CD14-positive monocyte (primary cell): Measurements from ENCODE around the gene TSEN34. TPM values are rescaled to one million over a fixed set of nuclear protein-coding genes. Genes with fewer than 3 reads are reported as not detected.
A peak's percentile ranks its signal among the peaks of the same experiment; 100 is the strongest.
"Not testable (repeated sequence)": the region's sequence is repeated elsewhere in the genome, so short reads cannot be mapped to it uniquely, and the experiment has no call there.

Experiments
- DNase-seq, 3 donors: peaks; one replicate each; pipeline ENCODE4 v3.0.0-alpha.2; 2011 to 2022
- H2AFZ ChIP-seq: 2 replicates; pipeline ENCODE4 v1.6.0; 2012; ENCODE audit warnings: mild to moderate bottlenecking, low read depth, low read length, inconsistent platforms; ENCODE audit not compliant: insufficient read depth, poor library complexity, severe bottlenecking
- H3K27ac ChIP-seq, 2 donors: 1 replicate in 1 of 2; 2 replicates in 1 of 2; pipeline ENCODE4 v1.5.1; 2012 to 2013; ENCODE audit warnings: low read length in 2 of 2, control low read depth in 1 of 2, inconsistent platforms in 1 of 2, low read depth in 1 of 2, mild to moderate bottlenecking in 1 of 2
- H3K27me3 ChIP-seq, 2 donors: one replicate each; pipeline versions ENCODE4 v1.6.0 to v1.6.1; 2011 to 2013; ENCODE audit warnings: low read length in 2 of 2; ENCODE audit not compliant: control insufficient read depth in 2 of 2, insufficient read depth in 2 of 2
- H3K36me3 ChIP-seq, 2 donors: replicated peaks in 1 of 2; 1 replicate in 1 of 2; 2 replicates in 1 of 2; pipeline versions ENCODE4 v1.5.1 to v1.6.1; 2012 to 2013; ENCODE audit warnings: low read length in 2 of 2, control low read depth in 1 of 2, inconsistent platforms in 1 of 2, mild to moderate bottlenecking in 1 of 2; ENCODE audit not compliant: insufficient read depth in 2 of 2, control insufficient read depth in 1 of 2
- H3K4me1 ChIP-seq, 2 donors: 1 replicate in 1 of 2; 2 replicates in 1 of 2; pipeline versions ENCODE4 v1.5.1 to v1.6.1; 2012 to 2013; ENCODE audit warnings: low read length in 2 of 2, control low read depth in 1 of 2, inconsistent platforms in 1 of 2, mild to moderate bottlenecking in 1 of 2, moderate library complexity in 1 of 2; ENCODE audit not compliant: insufficient read depth in 2 of 2, control insufficient read depth in 1 of 2
- H3K4me2 ChIP-seq: replicated peaks from 2 replicates; pipeline ENCODE3; 2012; ENCODE audit warnings: low read length, moderate library complexity, mild to moderate bottlenecking; ENCODE audit not compliant: poor library complexity, severe bottlenecking; ENCODE audit errors: extremely low read depth
- H3K4me3 ChIP-seq, 3 experiments: fragments of 200-600 bp in 1 of 3; sonication (generic) in 1 of 3; replicated peaks in 1 of 3; 1 replicate in 2 of 3; 2 replicates in 1 of 3; pipeline ENCODE4 v1.5.1; 2011 to 2013; ENCODE audit warnings: low read length in 3 of 3, mild to moderate bottlenecking in 3 of 3, control low read depth in 2 of 3, low read depth in 2 of 3, inconsistent platforms in 1 of 3, moderate library complexity in 1 of 3
- H3K79me2 ChIP-seq: 2 replicates; pipeline ENCODE4 v1.6.0; 2012; ENCODE audit warnings: mild to moderate bottlenecking, control low read depth, inconsistent platforms, low read length, moderate library complexity; ENCODE audit not compliant: insufficient read depth
- H3K9ac ChIP-seq: 2 replicates; pipeline ENCODE4 v1.6.0; 2017; ENCODE audit warnings: low read length, mild to moderate bottlenecking; ENCODE audit not compliant: insufficient read depth, poor library complexity, severe bottlenecking
- H3K9me3 ChIP-seq, 2 donors: replicated peaks in 1 of 2; 1 replicate in 1 of 2; 2 replicates in 1 of 2; pipeline versions ENCODE4 v1.5.1 to v1.6.1; 2012 to 2013; ENCODE audit warnings: low read length in 2 of 2, control low read depth in 1 of 2; ENCODE audit not compliant: control insufficient read depth in 1 of 2, insufficient read depth in 1 of 2
- H4K20me1 ChIP-seq: 2 replicates; pipeline ENCODE4 v1.6.0; 2012; ENCODE audit warnings: mild to moderate bottlenecking, low read length, control low read depth, moderate library complexity; ENCODE audit not compliant: insufficient read depth
- H3K27ac Mint-ChIP-seq, 7 donors: one replicate each; pipeline ENCODE4 v1.8.0; 2020; ENCODE audit warnings: mild to moderate bottlenecking in 7 of 7, mixed read lengths in 7 of 7, moderate library complexity in 6 of 7, inconsistent platforms in 2 of 7
- H3K27me3 Mint-ChIP-seq, 3 donors: one replicate each; pipeline ENCODE4 v1.8.0; 2021 to 2022; ENCODE audit warnings: low read depth in 3 of 3, mild to moderate bottlenecking in 3 of 3, mixed read lengths in 3 of 3, moderate library complexity in 3 of 3, inconsistent platforms in 1 of 3
- H3K36me3 Mint-ChIP-seq, 2 donors: one replicate each; pipeline ENCODE4 v1.8.0; 2020; ENCODE audit warnings: mixed read lengths in 2 of 2, inconsistent platforms in 1 of 2, mild to moderate bottlenecking in 1 of 2
- H3K4me1 Mint-ChIP-seq: one replicate; pipeline ENCODE4 v1.8.0; 2020; ENCODE audit warnings: mild to moderate bottlenecking, mixed read lengths
- H3K4me3 Mint-ChIP-seq, 2 donors: one replicate each; pipeline ENCODE4 v1.8.0; 2020; ENCODE audit warnings: mild to moderate bottlenecking in 2 of 2, mixed read lengths in 2 of 2, moderate library complexity in 1 of 2
- H3K9me3 Mint-ChIP-seq, 7 donors: one replicate each; pipeline ENCODE4 v1.8.0; 2020 to 2022; ENCODE audit warnings: mixed read lengths in 7 of 7, mild to moderate bottlenecking in 6 of 7, moderate library complexity in 6 of 7, inconsistent platforms in 2 of 7
- WGBS: methylation state at CpG from one replicate; pipeline ENCODE4 v1.1.5; 2013; ENCODE audit warnings: missing lambda C conversion rate; ENCODE audit not compliant: insufficient coverage; 5-methylcytosine and 5-hydroxymethylcytosine counted together
- intact Hi-C, 2 donors: fragments of 100-400 bp; cut with micrococcal nuclease; formaldehyde crosslinking; loops; one replicate each; pipeline versions ENCODE4 v1.15.0 to v1.15.1; 2023
- polyA plus RNA-seq, 3 donors: library from polyadenylated mRNA; depleted of rRNA in 1 of 3; unstranded in 2 of 3; stranded (reverse) in 1 of 3; fragments of 300-500 nt in 2 of 3; fragments of >200 nt in 1 of 3; fragmentation: Illumina TruSeq in 2 of 3; gene quantifications; 1 replicate in 2 of 3; 2 replicates in 1 of 3; pipeline ENCODE4 v1.2.3, GENCODE V29; 2012 to 2021
- TF ChIP-seq, protein P1 (sequence below): fragments of 200-600 bp; IDR thresholded peaks from one replicate; pipeline ENCODE4 v1.8.0; 2022; ENCODE audit warnings: antibody characterized with exemption, mild to moderate bottlenecking

Gene TSEN34
- polyA plus RNA-seq, 3 donors, result 59.3 to 125 (median 109) TPM

DNA sequence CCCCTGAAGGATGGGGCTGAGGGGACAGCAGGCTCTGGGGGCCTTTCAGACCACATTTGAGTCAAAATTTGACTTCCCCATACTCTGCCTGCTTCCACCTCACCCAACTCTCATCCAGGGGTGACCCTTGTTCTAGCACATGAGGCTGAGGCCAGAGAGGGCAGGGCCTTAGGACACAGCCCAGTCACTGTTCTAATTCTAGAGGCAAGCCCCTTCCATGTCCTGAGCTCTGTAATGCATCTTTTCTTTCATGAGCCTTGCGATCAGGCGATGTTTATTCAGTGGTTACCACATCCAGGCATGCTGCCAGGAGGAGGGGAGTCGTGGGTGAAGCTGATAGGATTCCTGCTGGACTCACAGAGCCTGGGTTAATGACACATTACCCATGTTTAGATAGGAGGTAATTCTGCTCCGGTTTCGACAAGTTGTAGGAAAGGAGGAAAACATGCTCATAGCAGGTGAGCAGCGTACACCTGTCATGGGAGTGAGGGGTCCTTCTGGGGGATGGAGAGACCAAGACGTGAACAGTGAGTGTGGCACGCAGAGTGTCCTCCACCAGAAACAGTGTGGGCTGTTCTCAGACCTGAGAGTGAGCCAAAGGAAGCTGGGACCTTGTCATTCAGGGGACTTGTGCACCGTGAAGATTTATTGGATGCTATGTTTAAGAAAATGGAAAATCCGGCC lies 18.8 kb downstream of the TSEN34 start:
- Histone ChIP-seq H3K36me3 (peaks cover 26 to 27% of the 10 kb centered on the region in 2 donors), H4K20me1 (peaks cover 16% of the 10 kb centered on the region), H3K27ac (peak overlapping the region; percentile 97 to 100), H3K4me1 (peaks cover 67 to 75% of the 10 kb centered on the region in 2 donors), H3K9ac (peak overlapping the region; percentile 81), H3K4me3 (peak overlapping the region; percentile 3 to 58 (median 25)), H3K4me2 (peak overlapping the region; percentile 48), H3K27me3 (no peaks in the 10 kb centered on the region), H3K9me3 (no peaks in the 10 kb centered on the region), H3K79me2 (peaks cover 66% of the 10 kb centered on the region), H2AFZ (no peak overlapping the region)
- intact Hi-C loops, result loop anchor here (2.0 to 5.0 kb wide), 3 partner anchors 21 to 162 kb away; no protein-coding TSS in a partner anchor
- DNase-seq, result peak; percentile 87 to 95 (median 89)
- H3K9me3 Mint-ChIP-seq, result peaks cover 0 to 4% (median 0%) of the 10 kb centered on the region in 7 donors
- peak overlapping the region; percentile 99 to 100 (median 100) for H3K27ac Mint-ChIP-seq
- peaks cover 81% of the 10 kb centered on the region for H3K4me1 Mint-ChIP-seq
- WGBS, result 6% methylated on average over 9 of the region's 10 CpGs
- peaks cover 0 to 13% (median 2%) of the 10 kb centered on the region in 3 donors for H3K27me3 Mint-ChIP-seq
- TF ChIP-seq, protein P1, sequence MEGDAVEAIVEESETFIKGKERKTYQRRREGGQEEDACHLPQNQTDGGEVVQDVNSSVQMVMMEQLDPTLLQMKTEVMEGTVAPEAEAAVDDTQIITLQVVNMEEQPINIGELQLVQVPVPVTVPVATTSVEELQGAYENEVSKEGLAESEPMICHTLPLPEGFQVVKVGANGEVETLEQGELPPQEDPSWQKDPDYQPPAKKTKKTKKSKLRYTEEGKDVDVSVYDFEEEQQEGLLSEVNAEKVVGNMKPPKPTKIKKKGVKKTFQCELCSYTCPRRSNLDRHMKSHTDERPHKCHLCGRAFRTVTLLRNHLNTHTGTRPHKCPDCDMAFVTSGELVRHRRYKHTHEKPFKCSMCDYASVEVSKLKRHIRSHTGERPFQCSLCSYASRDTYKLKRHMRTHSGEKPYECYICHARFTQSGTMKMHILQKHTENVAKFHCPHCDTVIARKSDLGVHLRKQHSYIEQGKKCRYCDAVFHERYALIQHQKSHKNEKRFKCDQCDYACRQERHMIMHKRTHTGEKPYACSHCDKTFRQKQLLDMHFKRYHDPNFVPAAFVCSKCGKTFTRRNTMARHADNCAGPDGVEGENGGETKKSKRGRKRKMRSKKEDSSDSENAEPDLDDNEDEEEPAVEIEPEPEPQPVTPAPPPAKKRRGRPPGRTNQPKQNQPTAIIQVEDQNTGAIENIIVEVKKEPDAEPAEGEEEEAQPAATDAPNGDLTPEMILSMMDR, result no peak
- H3K4me3 Mint-ChIP-seq, result peak overlapping the region; percentile 68 to 88
- peaks cover 55 to 62% of the 10 kb centered on the region in 2 donors for H3K36me3 Mint-ChIP-seq

DNA sequence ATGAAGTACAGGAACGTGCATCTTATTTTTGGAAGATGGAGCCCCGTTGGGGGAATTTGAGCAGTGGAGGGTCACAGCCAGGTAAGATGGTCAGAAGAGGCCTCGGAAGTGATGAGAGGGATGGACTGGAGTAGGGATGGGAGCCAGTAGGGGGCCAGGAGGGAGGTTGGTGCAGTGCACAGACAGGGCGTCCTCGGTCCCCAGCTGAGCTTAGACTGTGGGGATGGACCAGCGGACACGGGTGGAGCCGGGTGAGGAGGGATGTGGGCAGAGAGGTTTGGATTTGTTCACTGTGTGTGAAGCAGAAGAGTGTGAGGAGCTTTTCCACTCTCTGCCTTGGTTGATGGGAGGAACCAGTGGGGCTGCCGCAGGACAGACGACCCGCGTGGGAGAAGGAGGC lies 20.1 kb downstream of the TSEN34 start:
- H3K27ac Mint-ChIP-seq, result peak overlapping the region; percentile 99 to 100 (median 100)
- H3K9ac ChIP-seq, result peak overlapping the region; percentile 55
- no peaks in the 10 kb centered on the region for H3K27me3 ChIP-seq
- H3K4me1 Mint-ChIP-seq, result peaks cover 75% of the 10 kb centered on the region
- TF ChIP-seq, protein P1, result no peak
- peaks cover 17% of the 10 kb centered on the region in 2 donors for H3K36me3 ChIP-seq
- peak overlapping the region; percentile 48 for H3K4me2 ChIP-seq
- peaks cover 0 to 13% (median 2%) of the 10 kb centered on the region in 3 donors for H3K27me3 Mint-ChIP-seq
- intact Hi-C loops, result loop anchor here in 1 of 2 donors (5.0 kb wide), 1 partner anchor 36 kb away; no protein-coding TSS in a partner anchor
- H3K79me2 ChIP-seq, result peaks cover 54% of the 10 kb centered on the region
- peaks cover 0 to 4% (median 0%) of the 10 kb centered on the region in 7 donors for H3K9me3 Mint-ChIP-seq
- H3K4me3 ChIP-seq, result peak overlapping the region in 2 of 3 experiments; percentile 17 to 58
- 56% methylated on average over 8 of the region's 12 CpGs for WGBS
- peak overlapping the region; percentile 97 to 100 for H3K27ac ChIP-seq
- no peak overlapping the region for H2AFZ ChIP-seq
- peak overlapping the region; percentile 76 to 88 for H3K4me3 Mint-ChIP-seq
- peaks cover 46 to 55% of the 10 kb centered on the region in 2 donors for H3K36me3 Mint-ChIP-seq
- peaks cover 6% of the 10 kb centered on the region for H4K20me1 ChIP-seq
- peaks cover 55 to 73% of the 10 kb centered on the region in 2 donors for H3K4me1 ChIP-seq
- H3K9me3 ChIP-seq, result no peaks in the 10 kb centered on the region
- DNase-seq, result no peak

DNA sequence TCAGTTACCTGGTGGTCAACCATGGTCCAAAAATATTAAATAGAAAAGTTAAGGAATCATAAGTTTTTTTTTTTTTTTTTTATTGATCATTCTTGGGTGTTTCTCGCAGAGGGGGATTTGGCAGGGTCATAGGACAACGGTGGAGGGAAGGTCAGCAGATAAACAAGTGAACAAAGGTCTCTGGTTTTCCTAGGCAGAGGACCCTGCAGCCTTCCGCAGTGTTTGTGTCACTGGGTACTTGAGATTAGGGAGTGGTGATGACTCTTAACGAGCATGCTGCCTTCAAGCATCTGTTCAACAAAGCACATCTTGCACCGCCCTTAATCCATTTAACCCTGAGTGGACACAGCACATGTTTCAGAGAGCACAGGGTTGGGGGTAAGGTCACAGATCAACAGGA lies 23.1 kb downstream of the TSEN34 start:
- Histone ChIP-seq H3K36me3 (peaks cover 29 to 34% of the 10 kb centered on the region in 2 donors), H3K4me1 (peaks cover 37 to 65% of the 10 kb centered on the region in 2 donors), H3K79me2 (peaks cover 45% of the 10 kb centered on the region), H4K20me1 (peaks cover 23% of the 10 kb centered on the region)
- peaks cover 53 to 64% of the 10 kb centered on the region in 2 donors for H3K36me3 Mint-ChIP-seq
- H3K27me3 ChIP-seq, H3K27ac ChIP-seq, H3K9me3 Mint-ChIP-seq, DNase-seq, H3K27me3 Mint-ChIP-seq, H3K4me3 ChIP-seq, H3K4me3 Mint-ChIP-seq, H2AFZ ChIP-seq, H3K4me2 ChIP-seq, H3K9ac ChIP-seq, H3K9me3 ChIP-seq: not testable (repeated sequence)
- intact Hi-C loops, result loop anchor here in 1 of 2 donors (5.0 kb wide), 1 partner anchor 33 kb away; no protein-coding TSS in a partner anchor
- WGBS, result no CpG with 5 or more reads among the region's 5 CpGs
- peak overlapping the region in 5 of 7 donors; percentile 30 to 73 (median 61) for H3K27ac Mint-ChIP-seq
- H3K4me1 Mint-ChIP-seq, result peaks cover 73% of the 10 kb centered on the region
